Measurements from ENCODE around the gene TMEM127. TPM values are rescaled to one million over a fixed set of nuclear protein-coding genes. Genes with fewer than 3 reads are reported as not detected.
A peak's percentile ranks its signal among the peaks of the same experiment; 100 is the strongest.
"Not testable (repeated sequence)": the region's sequence is repeated elsewhere in the genome, so short reads cannot be mapped to it uniquely, and the experiment has no call there.

TMEM127 gene
- polyA plus RNA-seq, 3 donors: 72.3 to 107 (median 78.5) TPM

GRCh38 chr2:96225016-96225533, 40.7 kb downstream of the TMEM127 start:
- TF ChIP-seq CTCF (IDR thresholded peaks at IDR 0.05): no peak
- no peaks in the 10 kb centered on the region for H3K9me3 Mint-ChIP-seq
- Histone ChIP-seq H3K9ac (ENCODE audit: insufficient read depth, low read length, poor library complexity, severe bottlenecking) (no peak overlapping the region), H3K79me2 (ENCODE audit: insufficient read depth, low read length) (peaks cover 32% of the 10 kb centered on the region), H4K20me1 (ENCODE audit: insufficient read depth, low read length) (no peaks in the 10 kb centered on the region), H3K27ac (ENCODE audit: low read depth in 1 of 2, low read length in 2 of 2) (peak overlapping the region; percentile 89 to 90), H3K27me3 (ENCODE audit: control insufficient read depth in 2 of 2, insufficient read depth in 2 of 2, low read length in 2 of 2) (no peaks in the 10 kb centered on the region), H3K4me2 (replicated peaks; ENCODE audit: extremely low read depth, low read length, poor library complexity, severe bottlenecking) (peak overlapping the region; percentile 58), H3K36me3 (replicated peaks in 1 of 2; ENCODE audit: control insufficient read depth in 1 of 2, insufficient read depth in 2 of 2, low read length in 2 of 2) (peaks cover 0 to 4% of the 10 kb centered on the region in 2 donors), H3K9me3 (replicated peaks in 1 of 2; ENCODE audit: control insufficient read depth in 1 of 2, insufficient read depth in 1 of 2, low read length in 2 of 2) (no peaks in the 10 kb centered on the region), H3K4me3 (replicated peaks in 1 of 3; ENCODE audit: low read depth in 2 of 3, low read length in 3 of 3) (peak overlapping the region in 1 of 3 experiments; percentile 51), H3K4me1 (ENCODE audit: control insufficient read depth in 1 of 2, insufficient read depth in 2 of 2, low read length in 2 of 2) (peaks cover 40% of the 10 kb centered on the region in 2 donors), H2AFZ (ENCODE audit: insufficient read depth, low read depth, low read length, poor library complexity, severe bottlenecking) (peak overlapping the region; percentile 29)
- peaks cover 40% of the 10 kb centered on the region for H3K4me1 Mint-ChIP-seq
- DNase-seq: peak; percentile 60 to 96 (median 87)
- no peaks in the 10 kb centered on the region for H3K27me3 Mint-ChIP-seq (ENCODE audit: low read depth in 3 of 3)
- H3K27ac Mint-ChIP-seq: peak overlapping the region; percentile 78 to 97 (median 96)
- 0% methylated on average over 1 of the region's 3 CpGs for WGBS (ENCODE audit: insufficient coverage)
- peak overlapping the region in 1 of 2 donors; percentile 33 for H3K4me3 Mint-ChIP-seq
- H3K36me3 Mint-ChIP-seq: peaks cover 5 to 12% of the 10 kb centered on the region in 2 donors
- intact Hi-C loops (cut with micrococcal nuclease): loop anchor here in 1 of 2 donors (5.0 kb wide), 1 partner anchor 37 kb away; no protein-coding TSS in a partner anchor

- H2AFZ ChIP-seq (ENCODE audit: insufficient read depth, low read depth, low read length, poor library complexity, severe bottlenecking); H3K36me3 Mint-ChIP-seq; H3K9me3 ChIP-seq (replicated peaks in 1 of 2; ENCODE audit: control insufficient read depth in 1 of 2, insufficient read depth in 1 of 2, low read length in 2 of 2); H3K9me3 Mint-ChIP-seq; H3K27ac ChIP-seq (ENCODE audit: low read depth in 1 of 2, low read length in 2 of 2); intact Hi-C loops (cut with micrococcal nuclease); H3K27me3 ChIP-seq (ENCODE audit: control insufficient read depth in 2 of 2, insufficient read depth in 2 of 2, low read length in 2 of 2); H3K4me2 ChIP-seq (replicated peaks; ENCODE audit: extremely low read depth, low read length, poor library complexity, severe bottlenecking); H3K9ac ChIP-seq (ENCODE audit: insufficient read depth, low read length, poor library complexity, severe bottlenecking); H3K27me3 Mint-ChIP-seq (ENCODE audit: low read depth in 3 of 3); H3K4me3 ChIP-seq (replicated peaks in 1 of 3; ENCODE audit: low read depth in 2 of 3, low read length in 3 of 3); H3K36me3 ChIP-seq (replicated peaks in 1 of 2; ENCODE audit: control insufficient read depth in 1 of 2, insufficient read depth in 2 of 2, low read length in 2 of 2); H4K20me1 ChIP-seq (ENCODE audit: insufficient read depth, low read length): not testable (repeated sequence)
- peaks cover 37% of the 10 kb centered on the region for H3K79me2 ChIP-seq (ENCODE audit: insufficient read depth, low read length)
- peak in 2 of 3 donors; percentile 59 to 66 for DNase-seq
- WGBS (ENCODE audit: insufficient coverage): no CpG with 5 or more reads among the region's 1 CpG
- Mint-ChIP-seq H3K27ac (peak overlapping the region in 5 of 7 donors; percentile 40 to 84 (median 50)), H3K4me3 (peak overlapping the region in 1 of 2 donors; percentile 21), H3K4me1 (peaks cover 67% of the 10 kb centered on the region)
- H3K4me1 ChIP-seq (ENCODE audit: control insufficient read depth in 1 of 2, insufficient read depth in 2 of 2, low read length in 2 of 2): peaks cover 50 to 51% of the 10 kb centered on the region in 2 donors
Observed at GRCh38 chr2:96221106-96221505, 44.7 kb downstream of the TMEM127 start.

DNA sequence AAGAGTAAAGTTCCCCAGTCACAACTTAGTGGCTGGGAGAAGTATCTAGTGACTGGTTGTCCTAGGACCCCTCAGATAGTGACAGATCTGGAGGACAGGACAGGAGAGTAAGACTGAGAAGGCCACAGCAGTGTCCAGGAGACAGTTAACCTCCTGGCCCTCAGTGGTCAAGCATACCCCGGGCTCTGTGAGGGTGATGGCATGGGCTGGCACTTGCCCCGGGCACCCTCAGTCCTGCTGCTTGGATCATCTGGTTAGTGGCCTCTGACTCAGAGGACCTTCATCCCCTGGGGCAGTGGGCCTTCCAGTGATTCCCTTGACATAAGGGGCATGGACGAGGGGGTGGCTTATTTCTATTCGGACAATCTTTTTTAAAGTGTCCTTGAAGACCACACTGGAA, 45.8 kb downstream of the TMEM127 start:
- H3K9me3 Mint-ChIP-seq; DNase-seq; H3K27me3 ChIP-seq (ENCODE audit: control insufficient read depth in 2 of 2, insufficient read depth in 2 of 2, low read length in 2 of 2); H3K9ac ChIP-seq (ENCODE audit: insufficient read depth, low read length, poor library complexity, severe bottlenecking); H4K20me1 ChIP-seq (ENCODE audit: insufficient read depth, low read length); H3K9me3 ChIP-seq (replicated peaks in 1 of 2; ENCODE audit: control insufficient read depth in 1 of 2, insufficient read depth in 1 of 2, low read length in 2 of 2); H3K4me3 Mint-ChIP-seq; H3K36me3 ChIP-seq (replicated peaks in 1 of 2; ENCODE audit: control insufficient read depth in 1 of 2, insufficient read depth in 2 of 2, low read length in 2 of 2); H3K27me3 Mint-ChIP-seq (ENCODE audit: low read depth in 3 of 3); H3K27ac ChIP-seq (ENCODE audit: low read depth in 1 of 2, low read length in 2 of 2); H3K36me3 Mint-ChIP-seq; H3K4me3 ChIP-seq (replicated peaks in 1 of 3; ENCODE audit: low read depth in 2 of 3, low read length in 3 of 3); H3K4me2 ChIP-seq (replicated peaks; ENCODE audit: extremely low read depth, low read length, poor library complexity, severe bottlenecking); intact Hi-C loops (cut with micrococcal nuclease); H2AFZ ChIP-seq (ENCODE audit: insufficient read depth, low read depth, low read length, poor library complexity, severe bottlenecking): not testable (repeated sequence)
- 100% methylated on average over 2 of the region's 4 CpGs for WGBS (ENCODE audit: insufficient coverage)
- Histone ChIP-seq H3K4me1 (ENCODE audit: control insufficient read depth in 1 of 2, insufficient read depth in 2 of 2, low read length in 2 of 2) (peaks cover 42 to 50% of the 10 kb centered on the region in 2 donors), H3K79me2 (ENCODE audit: insufficient read depth, low read length) (peaks cover 41% of the 10 kb centered on the region)
- Mint-ChIP-seq H3K4me1 (peaks cover 59% of the 10 kb centered on the region), H3K27ac (peak overlapping the region in 2 of 7 donors; percentile 18 to 56)

Data from CD14-positive monocyte (primary cell).